HG03571 (cell line): ENCODE results near the gene MDC1.
"Not testable (repeated sequence)": the region's sequence is repeated elsewhere in the genome, so short reads cannot be mapped to it uniquely, and the experiment has no call there.

ENCODE experiments used
- ATAC-seq: cut with Tn5 transposase; IDR thresholded peaks from one replicate; pipeline ENCODE4 v1.9.1; 2021; ENCODE audit not compliant: unreplicated experiment

The MDC1 gene

GRCh38 chr6:30682143-30683117, 34.7 kb downstream of the MDC1 start:
- ATAC-seq = peak; percentile 34

- ATAC-seq = no peak
These were observed 35.3 kb downstream of the MDC1 start for GRCh38 chr6:30681766-30682142.

- ATAC-seq = no peak
These were observed 37.1 kb downstream of the MDC1 start for GRCh38 chr6:30679765-30680535.

GRCh38 chr6:30678964-30679726, 37.9 kb downstream of the MDC1 start:
- ATAC-seq = no peak

- no peak for ATAC-seq
These were observed 40.3 kb downstream of the MDC1 start for GRCh38 chr6:30676660-30677285.

- ATAC-seq = peak; percentile 51
These were observed 44.4 kb downstream of the MDC1 start, which contains the start of gene DHX16 for GRCh38 chr6:30672445-30673253. Gene DHX16, minus strand, starts transcription at chr6:30673006. Its CDS starts 165 bp downstream, at chr6:30672841.

GRCh38 chr6:30670760-30671527, 46.1 kb downstream of the MDC1 start:
- ATAC-seq = no peak

GRCh38 chr6:30666300-30666699, 50.8 kb downstream of the MDC1 start:
- ATAC-seq = not testable (repeated sequence)

- ATAC-seq = no peak
These were observed 51.9 kb downstream of the MDC1 start for GRCh38 chr6:30664994-30665767.

GRCh38 chr6:30657922-30658321, 59.2 kb downstream of the MDC1 start:
- not testable (repeated sequence) for ATAC-seq

GRCh38 chr6:30657454-30657853, 59.6 kb downstream of the MDC1 start:
- no peak for ATAC-seq

GRCh38 chr6:30656513-30656912, 60.6 kb downstream of the MDC1 start:
- ATAC-seq = no peak

GRCh38 chr6:30655743-30656094, 61.4 kb downstream of the MDC1 start:
- ATAC-seq = no peak

GRCh38 chr6:30654798-30655742, 62.0 kb downstream of the MDC1 start:
- ATAC-seq = no peak

- no peak for ATAC-seq
These were observed 65.9 kb downstream of the MDC1 start for GRCh38 chr6:30651143-30651542.
